ENCODE data around the gene TMEM164.

TMEM164 gene

GRCh38 chrX:110173192-110174175 lies 170.6 kb downstream of the TMEM164 start:
- DNase-seq, result no peak

- DNase-seq, result no peak
Observed at GRCh38 chrX:110175146-110175545, 172.2 kb downstream of the TMEM164 start.

GRCh38 chrX:110175696-110176095 lies 172.8 kb downstream of the TMEM164 start:
- no peak for DNase-seq

DNA sequence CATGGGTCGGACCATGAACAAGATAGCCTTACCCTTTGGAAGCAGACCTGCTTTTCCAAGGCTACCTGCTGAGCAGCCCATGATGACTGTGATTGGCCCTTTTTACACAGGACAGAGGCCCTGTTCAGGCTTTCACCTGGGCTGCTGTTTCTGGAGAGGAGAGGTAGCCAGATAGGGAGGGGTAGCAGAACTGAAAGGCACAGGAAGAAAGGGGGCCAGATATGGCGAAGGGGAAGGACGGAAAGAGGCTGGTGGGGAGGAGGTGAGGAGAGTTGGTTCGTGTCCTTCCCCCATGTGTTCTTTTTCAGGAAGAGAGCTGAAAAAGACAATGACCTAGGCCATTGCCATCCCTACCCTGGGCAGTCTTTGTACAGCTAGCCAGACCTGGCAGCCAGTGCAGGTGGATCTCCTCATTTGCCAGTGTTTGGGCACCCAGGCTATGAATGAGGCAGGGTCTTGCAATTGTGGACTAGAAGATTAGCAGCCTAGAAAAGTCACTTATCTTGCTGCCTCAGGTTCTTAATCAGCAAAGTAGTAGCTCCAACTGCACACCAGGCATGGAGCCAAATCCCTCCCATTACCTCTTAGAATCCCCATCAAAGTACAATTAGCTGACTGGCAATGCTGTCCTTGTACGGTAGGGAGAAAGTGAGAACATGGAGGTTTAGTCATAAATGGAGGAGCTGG lies 175.4 kb downstream of the TMEM164 start:
- DNase-seq, result no peak

DNA sequence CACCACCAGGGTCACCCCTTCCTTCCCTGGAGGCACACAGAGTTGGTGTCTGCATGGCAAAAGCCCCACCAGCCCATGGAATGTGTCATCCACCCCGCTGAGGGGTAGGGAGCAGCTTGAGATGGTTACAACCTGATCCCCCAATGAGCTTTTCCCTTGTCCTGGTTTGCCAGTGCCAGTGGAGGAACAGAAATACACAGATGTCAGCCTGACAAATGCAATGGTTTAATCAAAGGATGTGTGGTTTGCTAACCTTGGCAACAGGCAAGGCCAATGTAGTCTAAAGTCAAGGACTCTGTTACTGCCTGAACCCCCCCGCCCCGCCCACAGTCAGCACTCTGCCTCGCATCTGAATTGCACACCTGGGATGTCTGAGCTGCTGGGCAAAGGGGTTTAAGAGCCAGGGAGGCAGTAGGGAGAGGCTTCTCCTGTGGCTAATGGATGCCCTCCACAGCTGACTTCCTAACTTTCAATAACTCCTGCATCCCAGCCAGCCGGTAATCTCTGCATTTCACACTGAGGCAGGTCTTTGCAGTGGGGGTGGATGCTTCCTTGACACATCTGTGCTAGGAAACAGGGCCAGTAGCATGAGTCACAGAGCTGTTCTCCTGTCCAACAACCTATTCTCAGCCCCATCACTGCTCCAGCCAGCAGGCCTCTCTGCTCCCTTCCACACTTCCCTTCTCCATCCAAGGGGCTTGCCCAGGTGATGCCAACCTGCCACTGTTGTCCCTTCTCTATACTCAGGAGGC lies 177.4 kb downstream of the TMEM164 start:
- no peak for DNase-seq

DNA sequence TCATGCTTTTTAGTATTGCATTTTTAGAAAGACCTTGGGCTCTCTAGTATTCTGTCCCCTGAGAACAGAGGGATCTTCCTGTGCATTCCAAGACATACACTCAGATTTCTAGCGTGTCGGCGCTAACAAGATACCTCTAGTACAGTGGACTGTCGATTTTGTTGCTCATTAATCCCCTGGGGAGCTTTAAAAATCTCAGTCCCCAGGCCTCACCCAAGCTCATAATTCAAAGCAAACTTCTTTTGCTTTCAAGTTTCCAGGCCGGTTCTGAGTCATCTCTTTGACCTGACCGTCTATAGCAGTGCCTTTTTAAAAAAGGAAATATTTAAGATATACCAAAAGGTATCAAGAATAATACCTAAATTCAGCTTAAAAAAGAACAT lies 178.0 kb downstream of the TMEM164 start:
- DNase-seq, result no peak

- no peak for DNase-seq
Observed at GRCh38 chrX:110181459-110182137, 178.7 kb downstream of the TMEM164 start.

GRCh38 chrX:110182362-110182761 lies 179.4 kb downstream of the TMEM164 start:
- no peak for DNase-seq

DNA sequence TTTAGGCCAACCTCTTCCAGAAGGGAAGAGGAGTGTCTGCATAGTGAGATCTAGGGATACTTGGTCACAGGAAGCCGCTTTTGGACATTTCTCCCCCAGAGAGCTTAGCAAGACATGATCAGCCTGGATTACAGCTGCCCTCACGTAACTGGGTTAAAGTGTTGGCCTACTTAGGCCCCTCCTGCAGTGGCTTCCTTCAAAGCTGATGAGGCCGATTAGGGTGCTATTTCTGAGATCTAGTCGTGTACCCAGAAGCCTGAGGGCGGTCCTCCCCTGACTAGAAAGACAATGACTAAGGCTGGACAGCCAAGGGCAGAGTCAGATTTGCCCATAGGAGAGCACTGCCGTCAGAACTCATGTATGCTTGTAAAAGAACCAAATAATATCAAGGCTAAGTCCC lies 180.0 kb downstream of the TMEM164 start:
- DNase-seq, result no peak

- no peak for DNase-seq
Observed at GRCh38 chrX:110183314-110183713, 180.4 kb downstream of the TMEM164 start.

- DNase-seq, result no peak
Observed at GRCh38 chrX:110188701-110189558, 186.0 kb downstream of the TMEM164 start.

GRCh38 chrX:110192516-110192915 lies 189.6 kb downstream of the TMEM164 start:
- DNase-seq, result no peak

DNA sequence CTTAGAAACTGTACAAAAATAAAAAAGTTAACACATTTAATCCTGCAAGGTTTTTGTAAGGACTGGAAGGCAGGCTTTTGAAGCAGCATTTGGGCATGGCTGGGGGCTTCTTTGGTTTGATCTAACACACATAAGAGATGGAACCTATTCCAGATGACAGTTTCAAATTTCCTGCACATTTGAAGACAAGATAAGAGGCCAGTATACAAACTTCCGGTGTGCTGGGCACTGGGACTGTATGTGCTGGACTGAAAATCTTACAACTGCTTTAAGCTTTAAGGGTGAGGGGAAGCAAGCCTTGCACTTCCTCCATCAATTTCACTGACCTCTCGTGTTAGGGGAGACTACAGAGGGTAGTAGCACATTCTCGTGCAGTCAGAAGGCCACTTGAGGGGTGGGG lies 192.1 kb downstream of the TMEM164 start:
- DNase-seq, result no peak

- no peak for DNase-seq
Observed at GRCh38 chrX:110201799-110202198, 198.9 kb downstream of the TMEM164 start.

- DNase-seq, result no peak
Observed at GRCh38 chrX:110204986-110205385, 202.1 kb downstream of the TMEM164 start.

DNA sequence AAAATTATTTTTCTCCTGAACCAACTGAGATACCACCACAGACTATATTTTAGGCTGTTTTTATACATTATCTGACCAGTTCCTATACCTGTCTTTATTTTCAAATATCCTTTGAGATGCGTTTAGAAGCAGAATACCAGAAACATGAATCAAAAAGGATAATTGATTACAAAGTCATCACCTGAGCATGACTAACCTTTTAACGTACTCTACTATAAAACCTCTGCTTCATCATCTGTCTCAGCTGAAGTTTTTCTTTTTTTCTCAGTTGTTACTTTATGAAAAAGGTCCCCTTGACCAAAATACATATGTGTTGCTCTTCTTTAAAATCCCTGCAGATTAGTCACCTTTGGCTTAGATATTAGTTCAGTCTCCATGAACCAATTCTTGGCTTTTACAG lies 205.2 kb downstream of the TMEM164 start:
- no peak for DNase-seq

DNA sequence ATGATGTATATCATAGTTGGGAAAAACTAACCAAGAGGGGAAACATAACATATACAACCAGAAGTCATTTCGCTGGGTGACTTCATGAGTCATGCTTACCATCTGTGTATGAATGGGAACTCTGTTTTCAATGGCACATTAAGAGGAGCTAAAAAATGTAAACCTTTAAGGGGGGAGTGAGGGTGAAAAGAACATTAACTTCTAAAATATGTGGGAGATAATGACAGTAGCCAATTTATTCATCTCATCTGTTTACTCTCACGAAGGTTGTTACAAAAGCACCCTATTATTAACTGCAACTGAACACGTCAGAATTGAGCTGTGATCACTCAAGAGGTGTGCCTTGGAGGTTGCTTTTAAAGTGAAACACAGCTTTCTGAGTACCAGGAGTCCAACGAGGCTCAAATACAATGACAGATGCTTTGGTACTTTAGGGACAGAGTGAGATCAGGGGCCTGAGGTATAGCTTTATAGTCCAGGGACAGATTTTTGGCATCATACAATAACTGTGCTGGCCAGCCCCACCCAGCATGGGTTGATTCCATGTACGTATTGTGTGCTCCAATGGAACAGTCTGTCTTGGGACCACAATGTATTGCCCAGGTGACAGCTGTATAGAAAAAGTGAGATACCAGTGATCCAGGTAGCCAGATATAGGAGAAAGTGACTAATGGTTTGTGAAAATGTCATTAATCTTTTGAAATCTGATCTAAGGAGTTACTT lies 207.7 kb downstream of the TMEM164 start:
- peak; percentile 28 for DNase-seq

DNA sequence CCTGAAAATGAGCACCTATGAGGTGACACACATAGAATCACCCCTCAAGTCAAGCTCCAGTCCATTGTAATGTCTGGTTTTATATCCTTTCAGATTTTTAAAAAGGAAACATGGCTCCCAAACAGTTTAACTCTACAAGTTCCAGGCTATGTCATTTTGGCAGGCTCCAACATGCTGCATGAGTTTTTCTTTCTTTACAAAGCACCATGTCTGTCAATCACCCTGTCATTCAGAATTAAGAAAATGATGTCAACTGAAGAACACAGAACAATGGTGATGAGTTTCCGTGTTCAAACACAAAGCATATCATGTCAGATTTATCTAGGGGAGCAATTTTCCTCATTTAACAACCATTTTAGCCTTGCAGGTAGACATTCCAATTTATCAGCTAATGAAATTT lies 208.4 kb downstream of the TMEM164 start:
- DNase-seq, result no peak

- no peak for DNase-seq
Observed at GRCh38 chrX:110212299-110212698, 209.4 kb downstream of the TMEM164 start.

GRCh38 chrX:110213183-110213582 lies 210.3 kb downstream of the TMEM164 start:
- no peak for DNase-seq

GRCh38 chrX:110214684-110215083 lies 211.8 kb downstream of the TMEM164 start:
- DNase-seq, result no peak

Data from NCI-H1694 treated with DMSO at 0.1 percent for 48 hours (cell line).